Smooth muscle cell (in vitro differentiated cells): ENCODE data around the gene OLFM1. TPM values are rescaled to one million over a fixed set of nuclear protein-coding genes. Genes with fewer than 3 reads are reported as not detected.

Source experiments
- DNase-seq: peaks from one replicate; lab custom pipeline; 2025; ENCODE audit not compliant: unreplicated experiment; lab: John Stamatoyannopoulos, UW
- H2AFZ ChIP-seq: fragments of 200-600 bp; sonication (generic); 2 replicates; pipeline ENCODE4 v1.6.0; 2016; ENCODE audit warnings: antibody characterized with exemption, low read depth, mild to moderate bottlenecking
- H3F3A ChIP-seq: fragments of 200-600 bp; sonication (generic); 2 replicates; pipeline ENCODE4 v1.6.0; 2017; ENCODE audit warnings: antibody characterized with exemption, low read depth
- H3K27ac ChIP-seq: fragments of 200-600 bp; sonication (generic); 2 replicates; pipeline ENCODE4 v1.5.1; 2016; ENCODE audit warnings: low read depth, mild to moderate bottlenecking
- H3K27me3 ChIP-seq: fragments of 200-600 bp; sonication (generic); 2 replicates; pipeline ENCODE4 v1.6.1; 2016; ENCODE audit warnings: low read depth, mild to moderate bottlenecking
- H3K36me3 ChIP-seq: fragments of 200-600 bp; sonication (generic); 2 replicates; pipeline ENCODE4 v1.5.1; 2016; ENCODE audit warnings: low read depth
- H3K4me1 ChIP-seq: fragments of 200-600 bp; sonication (generic); 2 replicates; pipeline ENCODE4 v1.5.1; 2016; ENCODE audit warnings: low read depth
- H3K4me2 ChIP-seq: fragments of 200-600 bp; sonication (generic); 2 replicates; pipeline ENCODE4 v1.6.0; 2016; ENCODE audit warnings: mild to moderate bottlenecking
- H3K4me3 ChIP-seq: fragments of 200-600 bp; sonication (generic); 2 replicates; pipeline ENCODE4 v1.5.1; 2016; ENCODE audit warnings: mild to moderate bottlenecking
- H3K79me2 ChIP-seq: fragments of 200-600 bp; sonication (generic); 2 replicates; pipeline ENCODE4 v1.6.0; 2016; ENCODE audit warnings: low read depth, mild to moderate bottlenecking
- H3K9ac ChIP-seq: fragments of 200-600 bp; sonication (generic); 2 replicates; pipeline ENCODE4 v1.6.0; 2016; ENCODE audit warnings: low read depth
- H3K9me3 ChIP-seq: fragments of 200-600 bp; sonication (generic); replicated peaks from 2 replicates; pipeline ENCODE4 v1.5.1; 2016; ENCODE audit warnings: low read depth
- H4K20me1 ChIP-seq: fragments of 200-600 bp; sonication (generic); 2 replicates; pipeline ENCODE4 v1.6.0; 2016; ENCODE audit warnings: low read depth
- CTCF ChIP-seq: fragments of 200-600 bp; sonication (generic); IDR thresholded peaks from 2 replicates; pipeline ENCODE4 v1.5.1; 2017; ENCODE audit warnings: borderline replicate concordance, mild to moderate bottlenecking, antibody characterized with exemption; ENCODE audit not compliant: insufficient read depth, poor library complexity, severe bottlenecking
- WGBS: methylation state at CpG from one replicate; pipeline ENCODE4 v1.1.7; 2016; ENCODE audit warnings: low lambda C conversion rate; 5-methylcytosine and 5-hydroxymethylcytosine counted together
- polyA plus RNA-seq: library from polyadenylated mRNA; unstranded; fragments of >200 nt; fragmentation: Nextera tagmentation; extraction: Ambion mirVana; gene quantifications from 2 replicates; pipeline ENCODE4 v1.2.1, GENCODE V29; 2016
- total RNA-seq: library from RNA; depleted of rRNA; stranded (reverse); fragments of >200 nt; gene quantifications from 2 replicates; pipeline ENCODE4 v1.2.3, GENCODE V29; 2014

OLFM1 gene
- total and polyA plus RNA-seq, 2 experiments from 2014 or later, result 4.5 to 11.0 TPM

GRCh38 chr9:135077497-135078200 is 9.8 kb upstream of the OLFM1 start:
- H3F3A ChIP-seq, result no peaks in the 10 kb centered on the region
- no peak overlapping the region for H3K9ac ChIP-seq
- H3K4me2 ChIP-seq, result no peak overlapping the region
- 59% methylated on average over 12 of the region's 12 CpGs for WGBS
- H3K79me2 ChIP-seq, result no peaks in the 10 kb centered on the region
- no peak overlapping the region for H3K4me3 ChIP-seq
- H2AFZ ChIP-seq, result no peak overlapping the region
- no peaks in the 10 kb centered on the region for H3K36me3 ChIP-seq
- H3K9me3 ChIP-seq, result no peaks in the 10 kb centered on the region
- DNase-seq, result peak; percentile 23
- TF ChIP-seq CTCF, result no peak
- H3K27me3 ChIP-seq, result peaks cover 32% of the 10 kb centered on the region
- H3K27ac ChIP-seq, result no peak overlapping the region
- H4K20me1 ChIP-seq, result no peaks in the 10 kb centered on the region
- no peaks in the 10 kb centered on the region for H3K4me1 ChIP-seq

DNA sequence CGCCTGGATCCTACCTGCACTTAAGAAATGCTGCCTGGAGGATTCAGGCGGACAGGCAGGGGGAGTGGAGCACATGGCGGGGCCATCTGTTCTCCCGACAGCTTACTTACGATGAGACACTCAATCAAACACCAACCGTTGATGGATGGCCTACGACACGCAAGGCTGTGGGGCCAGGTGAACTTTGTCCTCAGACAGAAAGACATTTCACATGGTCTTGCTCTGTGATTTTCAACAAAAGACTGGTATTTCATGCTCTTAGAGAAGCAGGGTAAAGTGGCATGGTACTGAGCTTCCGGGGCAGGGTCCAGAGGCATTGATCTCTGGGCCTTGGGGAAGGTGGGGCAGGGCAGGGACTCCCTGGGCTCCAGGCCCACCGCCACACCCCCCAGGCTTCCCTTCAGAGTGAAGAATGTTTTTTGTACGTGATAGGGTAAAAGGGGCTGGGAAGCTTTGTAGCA is 9.1 kb upstream of the OLFM1 start:
- H3K27me3 ChIP-seq, result peaks cover 40% of the 10 kb centered on the region
- no peaks in the 10 kb centered on the region for H3K4me1 ChIP-seq
- 77% methylated on average over 11 of the region's 11 CpGs for WGBS
- no peak overlapping the region for H3K4me2 ChIP-seq
- no peaks in the 10 kb centered on the region for H3K36me3 ChIP-seq
- H3K9ac ChIP-seq, result no peak overlapping the region
- no peak for DNase-seq
- no peak overlapping the region for H3K4me3 ChIP-seq
- H3K27ac ChIP-seq, result no peak overlapping the region
- H3K79me2 ChIP-seq, result no peaks in the 10 kb centered on the region
- no peaks in the 10 kb centered on the region for H3K9me3 ChIP-seq
- TF ChIP-seq CTCF, result no peak
- H4K20me1 ChIP-seq, result no peaks in the 10 kb centered on the region
- H2AFZ ChIP-seq, result no peak overlapping the region
- no peaks in the 10 kb centered on the region for H3F3A ChIP-seq

DNA sequence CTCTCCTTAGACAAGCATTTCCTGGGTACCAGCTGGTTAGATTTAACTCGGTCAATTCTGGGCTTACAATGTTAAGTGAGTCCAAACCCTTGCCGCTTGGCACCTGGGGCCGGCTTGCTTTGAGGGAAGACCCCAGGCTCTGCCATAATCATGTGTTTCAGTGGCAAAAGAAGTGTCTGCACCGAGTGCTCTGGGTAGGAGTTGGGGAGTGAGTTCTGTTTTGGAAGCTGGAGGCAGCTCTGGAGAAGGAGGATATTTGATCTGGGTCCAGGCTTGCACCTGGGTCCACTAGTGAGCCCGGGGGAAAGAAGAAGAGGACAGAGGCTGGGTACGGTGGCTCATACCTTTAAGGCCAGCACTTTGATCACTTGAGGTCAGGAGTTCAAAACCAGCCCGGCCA is 8.4 kb upstream of the OLFM1 start:
- 91% methylated on average over 7 of the region's 7 CpGs for WGBS

More for the DNA sequence above, 8.4 kb upstream of the OLFM1 start:
- no peaks in the 10 kb centered on the region for H3K36me3 ChIP-seq
- H3K4me1 ChIP-seq, result no peaks in the 10 kb centered on the region
- DNase-seq, result no peak
- no peak overlapping the region for H2AFZ ChIP-seq
- no peak overlapping the region for H3K4me3 ChIP-seq
- no peaks in the 10 kb centered on the region for H3K9me3 ChIP-seq
- peaks cover 46% of the 10 kb centered on the region for H3K27me3 ChIP-seq
- no peaks in the 10 kb centered on the region for H3K79me2 ChIP-seq
- H3K4me2 ChIP-seq, result no peak overlapping the region
- TF ChIP-seq CTCF, result no peak
- no peaks in the 10 kb centered on the region for H3F3A ChIP-seq
- no peak overlapping the region for H3K27ac ChIP-seq
- no peak overlapping the region for H3K9ac ChIP-seq
- no peaks in the 10 kb centered on the region for H4K20me1 ChIP-seq
